Measurements from ENCODE around the gene WWOX.

WWOX gene

GRCh38 chr16:78390092-78390491 lies 290.6 kb downstream of the WWOX start:
- no peak for TF ChIP-seq POLR2A (IDR thresholded peaks at IDR 0.05; ENCODE audit: low read length)
- TF ChIP-seq GATA1 (IDR thresholded peaks at IDR 0.05; ENCODE audit: low read depth, low read length), result no peak
- no peak for DNase-seq

- no peak for DNase-seq
- TF ChIP-seq POLR2A (IDR thresholded peaks at IDR 0.05; ENCODE audit: low read length) (no peak), GATA1 (IDR thresholded peaks at IDR 0.05; ENCODE audit: low read depth, low read length) (no peak)
These were observed 291.3 kb downstream of the WWOX start for GRCh38 chr16:78390508-78391324.

DNA sequence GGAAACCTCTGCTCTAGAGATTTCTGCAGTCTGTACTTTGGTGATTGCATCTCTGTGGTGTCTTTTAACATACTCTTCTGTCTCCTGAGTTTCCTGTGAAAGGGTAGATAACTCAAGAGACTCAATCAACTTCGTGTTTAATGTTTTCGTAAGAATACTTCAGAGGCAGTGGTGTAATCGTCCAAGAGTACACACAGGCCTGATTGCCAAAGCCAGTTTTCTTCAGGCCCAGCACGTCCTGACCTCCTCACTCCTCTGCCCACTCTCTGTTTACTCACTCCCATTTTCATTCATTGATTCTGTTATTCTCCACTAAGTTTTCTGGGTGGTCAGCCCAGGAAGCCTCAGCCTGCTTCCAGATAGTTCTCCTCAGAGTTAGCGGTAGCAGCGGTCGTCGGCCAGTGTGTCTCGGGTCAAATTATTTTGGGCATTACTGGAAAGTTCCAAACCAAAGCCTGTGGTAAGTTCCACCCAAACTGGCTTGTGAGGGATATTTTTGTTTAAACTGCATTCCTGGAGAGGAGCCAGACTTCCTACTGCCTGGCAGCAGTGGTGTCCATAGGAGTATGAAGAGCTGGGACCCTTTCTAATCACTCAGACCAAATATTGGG lies 293.2 kb downstream of the WWOX start:
- no peak for DNase-seq
- TF ChIP-seq POLR2A (IDR thresholded peaks at IDR 0.05; ENCODE audit: low read length), result no peak
- no peak for TF ChIP-seq GATA1 (IDR thresholded peaks at IDR 0.05; ENCODE audit: low read depth, low read length)

GRCh38 chr16:78395035-78395434 lies 295.6 kb downstream of the WWOX start:
- no peak for DNase-seq
- TF ChIP-seq POLR2A (IDR thresholded peaks at IDR 0.05; ENCODE audit: low read length) (no peak), GATA1 (IDR thresholded peaks at IDR 0.05; ENCODE audit: low read depth, low read length) (no peak)

DNA sequence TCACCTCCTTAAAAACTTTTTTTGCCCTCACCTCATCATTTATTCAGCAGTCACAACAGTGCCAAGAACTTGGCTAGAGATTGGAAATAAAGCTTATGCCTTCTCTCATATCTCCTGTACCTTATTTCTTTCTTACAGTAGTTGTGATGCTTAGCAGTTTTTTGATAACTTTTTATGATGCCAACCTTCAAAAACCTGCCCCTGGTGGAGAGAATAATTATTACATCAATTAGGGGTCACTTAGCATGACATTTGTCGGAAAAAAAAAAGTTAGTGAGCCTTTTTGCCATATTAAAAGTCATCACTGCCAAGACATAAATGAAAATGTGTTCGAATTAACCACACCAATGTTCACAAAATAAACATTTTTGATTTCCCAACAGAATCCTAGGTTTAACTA lies 296.6 kb downstream of the WWOX start:
- no peak for TF ChIP-seq GATA1 (IDR thresholded peaks at IDR 0.05; ENCODE audit: low read depth, low read length)
- TF ChIP-seq POLR2A (IDR thresholded peaks at IDR 0.05; ENCODE audit: low read length), result no peak
- peak in 1 of 2 experiments; percentile 4 for DNase-seq

- DNase-seq, result no peak
- no peak for TF ChIP-seq GATA1 (IDR thresholded peaks at IDR 0.05; ENCODE audit: low read depth, low read length)
- no peak for TF ChIP-seq POLR2A (IDR thresholded peaks at IDR 0.05; ENCODE audit: low read length)
These were observed 297.2 kb downstream of the WWOX start for GRCh38 chr16:78396673-78397072.

- DNase-seq, result no peak
These were observed 299.9 kb downstream of the WWOX start for GRCh38 chr16:78399384-78399783.

GRCh38 chr16:78402833-78403232 lies 303.4 kb downstream of the WWOX start:
- DNase-seq, result no peak
- no peak for TF ChIP-seq GATA1 (IDR thresholded peaks at IDR 0.05; ENCODE audit: low read depth, low read length)
- TF ChIP-seq POLR2A (IDR thresholded peaks at IDR 0.05; ENCODE audit: low read length), result no peak

More at GRCh38 chr16:78399384-78399783, 299.9 kb downstream of the WWOX start:
- TF ChIP-seq POLR2A (IDR thresholded peaks at IDR 0.05; ENCODE audit: low read length) (no peak), GATA1 (IDR thresholded peaks at IDR 0.05; ENCODE audit: low read depth, low read length) (no peak)

- TF ChIP-seq GATA1 (IDR thresholded peaks at IDR 0.05; ENCODE audit: low read depth, low read length) (no peak), POLR2A (IDR thresholded peaks at IDR 0.05; ENCODE audit: low read length) (no peak)
- DNase-seq, result no peak
These were observed 305.6 kb downstream of the WWOX start for GRCh38 chr16:78405040-78405439.

DNA sequence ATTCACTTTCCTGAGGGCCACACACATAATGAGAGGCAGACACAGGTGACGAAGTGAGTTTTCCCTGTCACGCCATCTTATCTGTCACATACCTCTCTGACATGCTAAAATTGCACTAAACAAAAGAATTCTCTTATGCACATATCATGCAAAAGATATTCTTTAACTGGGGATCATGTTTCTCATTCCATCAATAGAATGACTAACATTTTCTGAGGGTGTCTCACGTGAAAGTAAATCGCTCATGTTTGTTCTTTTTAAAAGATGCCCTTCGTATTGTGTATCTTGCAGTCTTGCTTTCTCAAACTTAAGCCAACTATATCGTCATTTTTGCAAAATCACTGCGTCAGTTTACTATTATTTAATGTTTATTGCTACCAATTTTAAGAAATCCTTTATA lies 306.4 kb downstream of the WWOX start:
- no peak for TF ChIP-seq GATA1 (IDR thresholded peaks at IDR 0.05; ENCODE audit: low read depth, low read length)
- no peak for TF ChIP-seq POLR2A (IDR thresholded peaks at IDR 0.05; ENCODE audit: low read length)
- DNase-seq, result no peak

DNA sequence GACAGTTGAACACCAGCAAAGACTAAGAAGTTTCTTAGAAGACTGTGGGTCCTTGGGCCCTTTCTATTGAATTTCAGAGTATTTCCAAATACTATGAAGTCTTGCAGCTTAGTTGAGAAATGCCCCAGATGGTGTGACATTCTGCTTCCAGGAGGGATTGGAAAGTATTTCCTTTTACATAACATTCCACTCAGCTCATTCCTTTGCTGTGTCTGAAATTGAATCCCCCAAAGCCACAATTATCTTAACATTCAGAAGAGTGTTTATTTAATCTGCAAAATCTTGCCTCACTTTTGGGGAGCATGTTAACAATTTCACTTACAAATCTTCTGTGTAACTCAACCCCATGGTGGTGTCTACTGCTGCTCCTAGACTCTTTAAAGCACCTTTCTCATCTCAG lies 307.7 kb downstream of the WWOX start:
- TF ChIP-seq GATA1 (IDR thresholded peaks at IDR 0.05; ENCODE audit: low read depth, low read length), result no peak
- no peak for TF ChIP-seq POLR2A (IDR thresholded peaks at IDR 0.05; ENCODE audit: low read length)
- DNase-seq, result no peak

GRCh38 chr16:78413651-78414050 lies 314.2 kb downstream of the WWOX start:
- no peak for DNase-seq
- TF ChIP-seq GATA1 (IDR thresholded peaks at IDR 0.05; ENCODE audit: low read depth, low read length) (no peak), POLR2A (IDR thresholded peaks at IDR 0.05; ENCODE audit: low read length) (no peak)

DNA sequence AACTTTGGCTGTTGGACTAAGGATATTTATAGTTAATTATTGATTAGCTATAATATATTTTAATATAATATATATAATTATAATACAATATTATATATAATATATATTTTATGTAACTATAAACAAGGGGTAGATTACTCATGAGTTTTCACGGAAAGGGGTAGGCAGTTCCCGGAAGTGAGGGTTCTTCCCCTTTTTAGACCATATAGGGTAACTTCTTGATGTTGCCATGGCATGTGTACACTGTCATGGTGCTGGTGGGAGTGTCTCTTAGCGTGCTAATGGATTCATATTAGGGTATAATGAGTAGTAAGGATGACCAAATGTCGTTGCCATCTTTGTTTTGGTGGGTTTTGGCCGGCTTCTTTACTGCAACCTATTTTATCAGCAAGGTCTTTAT lies 315.6 kb downstream of the WWOX start:
- DNase-seq, result no peak
- TF ChIP-seq POLR2A (IDR thresholded peaks at IDR 0.05; ENCODE audit: low read length), result no peak
- no peak for TF ChIP-seq GATA1 (IDR thresholded peaks at IDR 0.05; ENCODE audit: low read depth, low read length)

DNA sequence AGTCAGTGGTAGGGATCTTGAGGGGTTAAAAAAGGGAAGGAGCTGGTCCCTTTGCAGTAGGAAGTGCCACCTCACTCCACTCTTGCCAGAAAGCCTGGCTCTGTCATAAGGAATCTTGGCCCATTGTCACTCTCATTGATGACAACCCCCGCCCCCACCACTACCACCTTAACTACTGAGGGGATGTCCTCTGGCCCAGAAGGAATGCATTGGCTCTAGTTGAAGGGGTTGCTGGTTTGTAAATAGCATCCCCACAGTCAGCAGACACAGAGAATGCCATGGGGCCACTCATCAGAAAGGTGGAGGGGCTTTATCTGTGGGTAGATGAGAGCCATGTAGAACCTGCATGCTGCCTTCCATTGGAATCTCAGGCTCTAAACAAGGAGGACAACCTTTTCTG lies 316.2 kb downstream of the WWOX start:
- TF ChIP-seq POLR2A (IDR thresholded peaks at IDR 0.05; ENCODE audit: low read length) (no peak), GATA1 (IDR thresholded peaks at IDR 0.05; ENCODE audit: low read depth, low read length) (no peak)
- DNase-seq, result no peak

- no peak for DNase-seq
- TF ChIP-seq GATA1 (IDR thresholded peaks at IDR 0.05; ENCODE audit: low read depth, low read length) (no peak), POLR2A (IDR thresholded peaks at IDR 0.05; ENCODE audit: low read length) (no peak)
These were observed 316.9 kb downstream of the WWOX start for GRCh38 chr16:78416400-78416799.
